ENCODE measurements around the gene TM9SF4.
"Not testable (repeated sequence)": the region's sequence is repeated elsewhere in the genome, so short reads cannot be mapped to it uniquely, and the experiment has no call there.

Gene TM9SF4

GRCh38 chr20:32190616-32191415, 81.3 kb downstream of the TM9SF4 start:
- no peak for DNase-seq

- DNase-seq, result no peak
Observed at GRCh38 chr20:32191422-32191821, 81.9 kb downstream of the TM9SF4 start.

GRCh38 chr20:32191873-32192272, 82.4 kb downstream of the TM9SF4 start:
- DNase-seq, result no peak

- DNase-seq, result no peak
Observed at GRCh38 chr20:32192698-32193097, 83.2 kb downstream of the TM9SF4 start.

- DNase-seq, result not testable (repeated sequence)
Observed at GRCh38 chr20:32193336-32193735, 83.8 kb downstream of the TM9SF4 start.

- no peak for DNase-seq
Observed at GRCh38 chr20:32193996-32194395, 84.5 kb downstream of the TM9SF4 start.

- no peak for DNase-seq
Observed at GRCh38 chr20:32195581-32195980, 86.1 kb downstream of the TM9SF4 start.

GRCh38 chr20:32196613-32197012, 87.1 kb downstream of the TM9SF4 start:
- not testable (repeated sequence) for DNase-seq

GRCh38 chr20:32197136-32197535, 87.6 kb downstream of the TM9SF4 start:
- not testable (repeated sequence) for DNase-seq

- no peak for DNase-seq
Observed at GRCh38 chr20:32199006-32199405, 89.5 kb downstream of the TM9SF4 start.

GRCh38 chr20:32201296-32201976, 91.9 kb downstream of the TM9SF4 start:
- DNase-seq, result peak; percentile 25

GRCh38 chr20:32201977-32202363, 92.5 kb downstream of the TM9SF4 start:
- no peak for DNase-seq

- DNase-seq, result no peak
Observed at GRCh38 chr20:32203356-32204204, 94.1 kb downstream of the TM9SF4 start.

GRCh38 chr20:32204205-32205109, 94.9 kb downstream of the TM9SF4 start:
- DNase-seq, result no peak

GRCh38 chr20:32205110-32205842, 95.8 kb downstream of the TM9SF4 start:
- DNase-seq, result peak; percentile 14

GRCh38 chr20:32205843-32206759, 96.6 kb downstream of the TM9SF4 start:
- DNase-seq, result no peak

GRCh38 chr20:32206760-32207625, 97.5 kb downstream of the TM9SF4 start:
- no peak for DNase-seq

- peak; percentile 91 for DNase-seq
Observed at GRCh38 chr20:32207626-32208498, 98.3 kb downstream of the TM9SF4 start, which contains the start of the genes PLAGL2 and POFUT1. Gene PLAGL2 (minus strand): TSS chr20:32207743. CDS start chr20:32202178, 5,565 bp downstream. Gene POFUT1 (plus strand): TSS chr20:32207880. CDS start chr20:32207942, 62 bp downstream.

Measured in fibroblast of skin of scalp (primary cell).